ENCODE results near the gene ABCC4.
"Not testable (repeated sequence)": the region's sequence is repeated elsewhere in the genome, so short reads cannot be mapped to it uniquely, and the experiment has no call there.

Gene ABCC4

DNA sequence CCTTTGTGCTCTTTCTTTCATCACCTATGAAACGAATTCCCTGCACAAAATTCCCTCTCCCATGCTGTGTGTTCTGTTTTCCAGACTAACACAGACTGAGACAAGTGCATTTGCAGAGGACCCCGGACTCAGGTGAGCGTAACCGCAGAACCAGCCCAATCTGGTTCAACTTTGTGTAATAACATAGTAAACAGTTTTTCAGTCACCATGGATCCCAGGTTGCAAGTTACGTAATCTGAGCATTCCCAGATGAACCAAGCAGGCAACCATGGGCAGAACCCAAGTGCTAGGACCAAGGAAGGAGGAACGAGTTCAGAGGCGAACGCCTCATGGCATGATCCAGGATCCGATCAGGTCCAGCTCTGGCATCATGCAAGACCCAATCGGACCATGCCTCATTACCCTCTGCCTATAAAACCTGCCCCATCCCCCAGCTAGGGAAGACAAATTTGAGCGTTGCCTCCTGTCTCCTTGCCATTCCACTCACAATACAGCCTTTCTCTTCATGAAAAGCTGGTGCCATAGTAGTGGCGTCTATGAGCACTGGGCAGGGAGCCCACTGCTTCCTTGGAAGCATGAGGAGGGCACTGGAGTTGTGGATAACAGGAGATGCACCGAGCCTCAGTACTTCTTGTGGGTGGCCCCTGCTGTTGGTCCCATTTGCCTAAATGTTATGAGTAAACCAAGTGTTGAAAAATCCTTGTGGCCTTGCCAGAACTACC is 107.6 kb downstream of the ABCC4 start:
- no peak for DNase-seq

DNA sequence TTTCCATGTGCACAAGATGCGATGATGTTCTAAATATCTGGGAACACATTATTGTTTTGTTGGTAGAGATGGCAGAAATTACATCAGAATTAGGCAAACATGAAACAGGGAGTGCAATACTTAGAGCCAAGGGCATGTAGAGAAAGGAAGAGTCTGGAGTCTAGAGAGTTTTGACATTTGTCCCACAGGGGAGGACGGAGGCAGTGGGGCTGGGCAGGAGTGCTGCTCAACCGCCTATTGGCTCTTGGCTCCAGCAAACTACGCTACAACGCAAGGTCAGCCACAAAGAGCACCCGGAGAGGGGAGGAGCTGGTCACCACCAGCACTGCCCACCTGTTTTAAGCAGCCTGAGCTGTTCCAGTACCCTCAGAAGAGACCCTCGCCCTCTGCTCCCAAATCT is 108.3 kb downstream of the ABCC4 start:
- DNase-seq: no peak

DNA sequence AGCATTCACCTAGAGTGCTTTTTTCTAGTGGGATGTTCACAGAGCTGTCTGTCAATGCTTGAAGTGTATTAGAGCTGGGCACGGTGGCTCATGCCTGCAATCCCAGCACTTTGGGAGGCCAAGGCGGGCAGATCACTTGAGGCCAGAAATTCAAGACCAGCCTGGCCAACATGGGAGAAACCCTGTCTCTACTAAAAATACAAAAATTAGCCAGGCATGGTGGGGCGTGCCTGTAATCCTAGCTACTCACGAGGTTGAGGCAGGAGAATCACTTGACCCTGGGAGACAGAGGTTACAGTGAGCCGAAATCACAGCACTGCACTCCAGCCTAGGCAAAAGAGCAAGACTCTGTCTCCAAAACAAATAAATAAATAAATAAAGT is 108.7 kb downstream of the ABCC4 start:
- not testable (repeated sequence) for DNase-seq

DNA sequence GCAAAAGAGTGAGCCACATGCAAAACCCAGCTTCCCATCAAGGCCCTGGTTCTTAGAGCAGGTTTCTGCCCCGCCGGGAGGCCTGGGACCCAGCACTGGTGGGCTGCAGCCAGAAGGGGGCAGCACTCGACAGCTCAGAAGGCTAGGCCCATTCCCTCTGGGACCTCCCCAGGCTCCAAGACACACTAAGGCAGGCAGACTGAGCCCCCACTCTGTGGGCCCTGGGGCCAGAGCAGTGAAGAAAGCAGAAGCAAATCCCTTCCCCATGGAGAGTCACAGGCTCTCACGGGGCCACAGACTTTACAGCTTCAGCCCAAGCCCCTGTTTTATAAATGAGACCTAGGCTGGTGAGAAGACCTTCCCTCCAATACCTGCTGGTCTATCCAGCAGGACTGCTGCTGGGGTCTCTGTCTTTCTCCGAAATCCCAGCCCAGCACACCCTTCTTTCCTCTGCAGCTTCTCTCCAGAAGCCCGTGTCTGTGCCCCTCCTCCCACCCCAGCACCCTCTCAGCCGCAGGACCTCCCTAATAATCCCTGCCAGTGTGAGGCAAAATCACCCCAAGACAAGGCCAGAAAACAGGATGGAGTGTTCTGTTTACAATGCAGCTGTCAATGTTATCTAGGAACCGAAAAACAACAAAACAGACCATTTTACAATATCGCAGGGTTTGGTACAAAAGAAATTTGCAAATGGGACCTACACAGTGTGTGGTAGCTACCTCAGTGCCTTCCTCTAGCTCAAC is 109.3 kb downstream of the ABCC4 start:
- no peak for DNase-seq

DNA sequence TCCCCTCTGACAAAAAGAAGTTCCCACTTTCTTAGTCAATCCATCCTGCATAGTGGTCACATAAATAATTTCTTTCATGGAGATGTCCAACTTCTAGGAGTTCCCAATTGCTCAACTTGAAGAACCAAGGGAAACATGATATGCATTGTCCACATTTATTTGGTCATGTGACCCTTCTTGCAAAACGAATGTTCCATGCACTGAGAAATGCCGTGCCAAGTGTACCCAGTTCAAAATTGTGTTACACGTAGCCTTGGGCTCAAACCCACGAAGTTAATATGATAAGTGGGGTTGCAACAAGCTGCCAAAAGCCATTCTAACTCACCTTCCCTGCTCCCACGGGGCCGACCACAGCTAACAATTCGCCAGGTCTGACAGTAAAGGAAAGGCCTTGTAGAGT is 113.1 kb downstream of the ABCC4 start:
- no peak for DNase-seq

DNA sequence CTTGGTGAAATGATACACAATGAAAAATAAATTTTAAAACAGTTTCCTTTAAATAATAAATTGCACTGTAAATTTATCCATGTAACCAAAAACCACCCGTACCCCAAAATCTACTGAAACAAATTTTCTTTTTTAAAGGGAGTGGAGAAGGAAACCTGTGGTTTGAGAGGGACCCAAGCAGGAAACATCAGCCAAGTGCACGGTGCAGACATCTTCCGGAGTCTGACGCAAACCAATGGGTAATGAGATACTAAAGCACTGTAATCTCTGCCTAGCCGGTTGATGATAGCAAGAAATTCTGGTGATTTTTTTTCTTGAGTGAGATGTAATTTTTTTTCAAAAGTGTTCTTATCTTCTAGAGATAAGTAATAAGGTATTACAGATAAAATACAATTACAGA is 115.4 kb downstream of the ABCC4 start:
- DNase-seq: no peak

DNA sequence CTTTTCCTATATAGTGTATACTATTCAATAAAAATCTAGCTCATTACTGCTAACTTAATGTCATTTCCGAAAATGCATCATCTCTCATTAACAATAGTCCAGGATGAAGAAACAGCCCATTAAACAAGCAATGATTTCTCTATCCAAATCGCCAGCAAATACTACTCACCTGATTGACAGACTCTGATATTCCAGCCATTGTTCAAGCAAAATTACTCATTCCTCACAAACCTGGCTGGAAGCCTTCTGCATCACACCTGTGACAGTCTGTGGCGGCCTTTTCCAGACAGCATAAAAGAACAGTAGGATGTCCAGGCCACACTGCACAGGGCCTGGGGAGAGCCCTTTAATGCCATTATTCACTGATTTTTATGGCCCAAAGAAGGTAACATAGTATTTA is 115.9 kb downstream of the ABCC4 start:
- DNase-seq: peak; percentile 50

DNA sequence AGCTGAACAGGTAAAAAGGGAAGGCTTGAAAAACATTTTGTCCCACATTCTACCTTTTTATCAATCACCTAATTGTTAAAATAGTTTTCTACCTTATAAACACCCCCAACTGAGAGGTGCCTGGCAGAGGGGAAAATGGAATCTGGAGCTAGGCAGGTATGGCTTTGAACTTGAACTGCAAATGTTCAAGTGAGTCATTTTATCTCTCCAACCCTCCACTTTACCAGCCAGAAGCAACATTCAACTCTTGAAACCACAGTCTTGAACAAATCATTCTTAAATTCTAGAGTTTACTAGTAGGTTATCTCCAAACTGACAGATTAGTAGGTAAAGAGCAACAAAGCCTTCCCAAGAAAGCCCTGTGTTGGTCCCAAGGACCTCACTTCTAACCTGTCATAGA is 116.9 kb downstream of the ABCC4 start:
- no peak for DNase-seq

DNA sequence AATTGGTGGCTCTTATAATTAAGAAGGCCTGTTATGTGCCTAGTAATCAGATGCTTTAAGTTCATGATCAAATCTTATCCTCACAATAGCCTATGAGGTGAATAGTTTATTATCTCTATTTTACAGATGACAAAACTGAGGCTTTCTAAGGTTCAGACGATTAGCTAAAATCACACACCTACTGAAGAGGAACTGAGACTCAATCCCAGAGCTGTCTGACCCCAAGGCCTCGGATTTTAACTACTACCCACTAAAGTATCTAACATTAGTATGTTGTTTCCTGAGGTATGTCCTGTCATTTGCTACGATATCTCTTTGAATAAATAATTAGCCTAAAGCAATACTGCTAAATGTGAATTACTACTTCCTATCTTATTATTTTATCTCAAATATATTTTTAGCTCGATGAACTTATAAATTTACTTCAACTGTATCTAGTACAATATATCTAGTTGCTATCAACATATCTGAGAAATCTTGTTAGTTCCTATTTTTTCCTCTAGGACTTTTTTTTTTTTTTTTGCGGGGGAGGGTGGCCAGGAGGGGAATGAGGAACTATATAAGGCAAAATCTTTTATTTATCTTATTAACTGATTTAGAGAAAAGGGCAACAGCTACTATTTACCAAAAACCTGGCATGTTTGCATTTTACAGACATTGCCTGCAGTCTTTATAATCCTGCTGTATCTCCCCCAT is 118.5 kb downstream of the ABCC4 start:
- DNase-seq: no peak

DNA sequence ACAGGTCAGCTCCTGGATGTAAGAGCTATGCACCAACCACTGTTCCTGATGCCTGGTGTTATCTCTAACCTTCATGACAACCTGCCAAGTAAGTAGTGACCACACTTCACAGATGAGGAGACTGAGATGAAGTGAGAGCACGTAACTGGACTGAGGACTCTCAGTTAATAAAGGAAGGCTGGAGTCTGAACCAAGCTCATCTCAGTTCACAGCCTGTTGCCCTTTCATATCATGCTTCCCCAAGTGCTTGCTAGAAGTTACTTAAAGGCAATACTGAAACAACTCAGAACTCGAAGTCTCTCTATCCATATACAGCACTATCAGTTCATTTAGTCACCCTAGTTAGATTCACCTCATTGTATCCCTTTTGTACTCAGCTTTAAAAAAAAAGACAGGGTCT is 119.7 kb downstream of the ABCC4 start:
- no peak for DNase-seq

DNA sequence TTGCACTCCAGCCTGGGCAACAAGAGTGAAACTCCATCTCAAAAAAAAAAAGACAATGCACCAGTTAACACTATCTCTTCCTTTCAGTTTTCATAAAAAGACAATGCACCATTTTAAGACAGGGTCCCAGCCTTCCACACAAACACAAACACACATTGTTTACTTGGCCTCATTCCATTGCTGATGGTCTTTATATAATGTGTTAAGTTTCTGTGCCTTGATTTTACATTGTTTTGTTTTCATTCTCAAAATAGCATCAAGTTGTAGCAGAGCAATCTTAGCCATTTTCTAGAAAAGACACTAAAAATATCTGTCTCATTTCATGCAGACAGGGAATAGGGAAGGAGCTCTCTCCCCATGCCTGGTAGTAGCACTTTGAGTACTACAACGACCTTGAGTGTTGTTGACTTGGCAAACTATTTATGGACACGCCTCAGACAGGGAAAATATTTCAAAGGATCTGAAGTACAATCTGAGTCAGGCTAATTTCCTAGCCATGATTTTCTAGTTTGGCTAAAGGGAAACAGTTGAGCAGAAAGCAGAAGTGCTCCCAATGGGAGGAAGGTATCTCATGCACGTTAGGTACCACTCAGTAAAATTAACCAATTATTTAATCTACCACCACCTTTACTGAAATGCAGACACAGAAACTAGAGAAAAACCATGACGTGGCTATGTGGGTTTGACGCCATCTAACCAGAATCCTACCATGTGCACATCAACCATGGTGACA is 120.6 kb downstream of the ABCC4 start:
- no peak for DNase-seq

DNA sequence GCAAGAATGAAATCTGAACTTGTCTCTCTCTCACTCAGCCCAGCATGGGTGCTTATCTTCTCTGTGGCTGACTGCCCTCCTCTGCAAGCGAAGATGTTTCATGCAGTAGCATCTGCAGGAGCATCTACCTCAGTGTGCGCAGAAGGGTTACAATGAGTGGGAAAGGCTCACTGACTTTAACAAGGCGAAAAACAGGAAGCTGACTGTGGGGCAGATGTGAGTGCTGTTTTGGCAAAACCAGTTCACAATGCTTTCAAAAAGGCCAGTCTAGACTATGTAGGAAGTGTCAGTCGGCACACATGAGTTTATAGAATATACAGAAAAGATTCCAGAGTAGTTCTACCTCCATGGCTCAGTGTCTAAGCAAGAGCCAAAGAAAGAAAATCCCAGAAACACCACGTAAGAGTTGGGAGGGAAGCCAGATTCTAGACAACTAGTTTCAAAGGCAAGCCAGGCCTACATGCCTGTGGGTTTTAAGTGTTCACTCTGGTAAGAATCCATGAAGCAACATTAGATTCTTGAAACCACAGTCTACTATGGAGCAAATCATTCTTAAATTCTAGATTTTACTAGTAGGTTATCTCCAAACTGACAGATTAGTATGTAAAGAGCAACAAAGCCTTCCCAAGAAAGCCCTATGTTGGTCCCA is 124.5 kb downstream of the ABCC4 start:
- no peak for DNase-seq

DNA sequence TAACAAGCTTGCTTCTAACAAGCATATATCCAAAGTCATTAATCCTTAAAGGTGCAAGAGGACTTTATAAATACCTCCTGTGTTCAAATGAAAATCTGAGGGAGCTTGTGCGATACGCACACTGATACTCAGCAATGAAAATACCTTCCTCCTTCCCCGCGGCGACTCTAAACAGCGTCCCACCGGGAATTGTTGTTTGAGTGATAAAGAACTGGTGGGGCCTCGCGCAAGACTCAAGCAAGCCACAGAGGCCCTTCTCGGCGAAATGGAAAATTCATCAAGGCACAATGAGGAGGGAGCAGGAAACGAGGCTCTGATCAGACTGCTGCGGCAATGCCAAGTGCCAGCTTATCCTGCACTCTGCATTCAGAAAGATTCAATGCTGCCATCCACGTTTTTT is 126.7 kb downstream of the ABCC4 start:
- DNase-seq: no peak

DNA sequence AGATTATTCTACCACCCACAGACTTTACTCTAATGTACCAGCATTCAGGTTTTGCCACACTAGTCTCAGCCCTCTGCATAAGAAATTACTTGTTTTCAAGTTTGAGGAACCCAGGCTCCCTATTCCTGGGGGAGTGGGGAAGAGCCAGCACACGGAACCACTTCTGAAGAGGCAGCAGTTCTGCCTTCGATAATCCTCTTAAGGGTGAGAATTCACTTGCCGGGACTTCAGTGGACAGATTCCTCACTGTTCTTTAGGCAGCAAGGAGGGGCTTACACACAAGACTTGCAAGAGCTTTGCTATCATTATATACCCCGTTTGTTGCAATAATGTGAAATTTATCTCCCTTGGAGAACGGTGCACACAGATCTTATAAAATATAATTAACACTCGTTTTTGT is 133.1 kb downstream of the ABCC4 start:
- DNase-seq: no peak

DNA sequence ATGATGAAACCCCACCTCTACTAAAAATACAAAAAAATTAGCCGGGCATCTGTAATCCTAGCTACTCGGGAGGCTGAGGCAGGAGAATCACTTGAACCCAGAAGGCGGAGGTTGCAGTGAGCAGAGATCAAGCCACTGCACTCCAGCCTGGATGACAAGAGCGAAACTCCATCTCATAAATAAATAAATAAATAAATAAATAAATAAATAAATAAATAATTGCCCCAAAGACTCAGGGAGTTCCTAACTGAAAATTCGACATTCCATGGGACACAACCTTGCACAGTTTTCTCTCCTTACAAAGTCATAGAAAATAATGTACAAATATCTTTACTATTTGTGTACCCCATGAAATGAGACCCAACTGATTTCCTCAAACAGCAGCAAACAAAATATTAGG is 134.2 kb downstream of the ABCC4 start:
- not testable (repeated sequence) for DNase-seq

DNA sequence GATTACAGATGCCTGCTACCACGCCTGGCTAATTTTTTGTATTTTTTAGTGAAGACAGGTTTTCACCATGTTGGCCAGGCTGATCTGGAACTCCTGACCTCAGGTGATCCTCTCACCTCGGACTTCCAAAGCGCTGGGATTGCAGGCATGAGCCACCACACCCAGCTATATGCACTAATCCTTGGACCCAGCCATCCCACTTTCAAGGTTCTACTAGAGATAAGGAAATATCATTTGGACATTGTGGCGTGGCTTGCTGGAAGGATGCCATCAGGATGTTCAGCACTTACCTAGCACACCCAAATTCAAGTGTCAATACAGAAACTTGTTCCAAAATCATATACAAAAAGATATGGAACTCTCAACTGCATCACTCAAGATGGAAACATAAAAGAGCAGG is 136.4 kb downstream of the ABCC4 start:
- no peak for DNase-seq

DNA sequence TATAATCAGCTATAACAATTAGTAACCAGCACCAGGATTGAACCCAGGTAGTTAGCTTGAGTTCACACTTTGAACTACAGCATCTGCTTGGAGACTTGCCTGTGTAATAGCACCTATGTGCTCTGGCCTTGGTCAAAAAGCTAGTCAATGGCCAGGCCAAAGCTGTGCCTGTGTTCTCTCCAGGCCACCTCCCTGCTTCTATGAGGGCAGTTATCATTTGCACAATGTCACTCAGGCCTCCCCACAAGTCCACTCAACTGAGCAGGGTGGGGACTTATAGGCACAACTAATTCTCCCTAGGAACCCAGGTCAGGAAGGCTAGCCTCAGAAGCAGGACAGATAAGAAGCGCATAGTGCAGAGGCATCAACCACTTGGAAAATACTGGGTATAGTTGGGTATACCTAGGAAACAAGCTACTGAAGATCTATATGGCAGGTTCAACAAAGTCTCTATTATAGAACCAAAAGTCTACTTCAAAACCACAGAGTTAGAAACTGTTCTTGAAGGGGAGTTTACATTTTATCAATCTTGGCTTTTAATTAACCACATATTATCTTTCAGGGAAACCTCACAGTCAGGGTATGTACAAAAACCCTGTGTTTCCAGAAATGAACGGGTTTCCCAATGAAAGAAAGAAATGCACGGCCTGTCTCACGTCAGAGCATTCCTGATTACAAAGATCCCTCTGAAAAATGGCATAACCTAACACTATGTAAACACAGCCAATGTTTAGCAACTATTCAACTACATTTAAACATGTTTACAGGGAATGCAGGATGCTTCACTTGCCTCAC is 140.9 kb downstream of the ABCC4 start:
- no peak for DNase-seq

DNA sequence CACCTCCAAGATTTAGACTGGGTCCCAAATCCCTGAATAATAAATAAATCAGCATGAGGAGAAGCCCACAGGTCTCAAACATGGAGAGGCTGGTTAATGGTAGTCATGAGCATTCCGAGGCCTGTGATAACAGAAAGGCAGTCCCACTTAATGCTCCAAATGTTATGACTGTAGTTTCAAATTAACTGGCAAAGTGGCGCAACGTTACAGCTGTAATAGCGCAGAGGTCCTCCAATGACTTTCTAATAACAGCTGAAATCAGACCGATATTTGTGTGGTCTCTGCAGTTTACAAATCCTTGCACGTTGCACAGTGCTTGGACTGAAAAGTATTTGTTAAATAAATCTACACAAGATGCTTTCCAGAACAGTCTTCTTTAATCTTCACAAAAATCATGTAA is 141.8 kb downstream of the ABCC4 start:
- DNase-seq: no peak

DNA sequence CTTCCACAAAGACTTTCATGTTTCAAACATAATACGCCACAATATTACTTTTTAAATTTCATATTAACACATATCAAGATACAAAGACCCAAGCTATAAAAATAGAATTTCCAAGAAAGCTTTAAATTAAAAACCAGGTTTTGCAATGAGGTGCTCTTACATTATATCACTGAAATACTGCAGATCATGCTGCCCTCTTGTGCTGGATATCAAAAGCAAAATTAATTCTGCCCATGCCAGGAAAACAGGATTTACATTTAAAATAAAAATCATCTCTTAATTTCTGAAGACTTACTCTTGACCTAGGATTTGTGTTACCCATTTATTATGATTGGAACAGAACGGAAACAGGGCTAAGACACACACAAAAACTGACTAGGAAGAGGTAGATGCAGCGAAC is 145.0 kb downstream of the ABCC4 start:
- DNase-seq: no peak

DNA sequence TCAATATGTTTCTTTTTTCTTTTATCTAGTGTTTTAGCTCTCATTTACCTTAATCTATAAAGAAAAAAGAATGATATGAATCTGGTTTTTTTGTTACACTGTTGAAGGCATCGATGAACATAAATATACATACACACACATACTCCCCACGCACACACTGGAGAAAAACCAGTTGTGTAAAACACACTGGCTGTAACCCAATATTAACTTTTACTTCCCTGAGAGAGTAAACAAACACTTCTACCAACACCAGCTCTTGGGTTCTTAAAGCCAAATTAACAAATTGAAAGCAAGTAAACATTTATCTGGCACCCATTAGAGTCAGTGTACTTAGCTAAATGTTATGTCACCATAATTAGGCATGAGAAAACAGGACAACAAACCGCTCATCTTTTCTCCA is 145.7 kb downstream of the ABCC4 start:
- DNase-seq: peak; percentile 37

DNA sequence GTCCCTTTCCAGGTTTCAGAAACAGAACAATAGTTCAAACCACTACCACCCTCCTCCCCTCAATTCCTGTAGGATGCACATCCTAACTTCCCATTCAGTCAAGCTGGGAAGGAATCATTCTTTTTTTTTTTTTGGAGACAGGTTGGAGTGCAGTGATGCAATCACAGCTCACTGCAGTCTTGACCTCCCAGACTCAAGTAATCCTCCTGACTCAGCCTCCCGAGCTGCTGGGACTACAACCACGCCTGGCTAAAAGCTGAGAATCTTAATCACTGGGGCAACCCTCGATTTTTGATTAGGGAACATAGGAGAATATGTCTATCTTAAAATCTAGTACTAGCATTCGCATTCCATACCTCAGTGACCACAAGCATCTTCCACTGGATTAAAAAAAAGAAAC is 146.2 kb downstream of the ABCC4 start:
- DNase-seq: no peak

DNA sequence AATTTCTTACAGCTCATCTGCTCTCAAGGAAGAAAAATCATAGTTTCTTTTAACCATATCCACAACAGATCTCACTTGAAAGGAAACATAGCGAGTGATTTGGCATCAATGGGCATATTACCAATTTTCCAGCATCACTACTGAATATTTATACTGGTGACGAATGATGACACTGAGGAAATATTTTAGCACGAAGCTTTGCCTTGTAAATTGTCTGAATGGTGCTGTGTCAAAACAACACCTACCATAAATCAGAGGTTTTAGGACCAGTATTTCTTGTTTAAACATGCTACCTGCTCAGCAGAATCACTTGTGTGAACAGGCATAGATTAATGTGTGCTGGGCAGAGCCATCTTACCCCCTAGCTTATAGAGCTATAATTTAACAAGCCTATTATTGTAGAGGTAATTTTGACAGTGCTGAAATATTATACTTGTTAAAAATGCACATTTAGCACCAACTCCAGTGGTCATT is 146.8 kb downstream of the ABCC4 start:
- DNase-seq: peak; percentile 94

Data from DMS153 (cell line).